K562 (cell line): Measurements from ENCODE around the gene MRPL28. TPM values are rescaled to one million over a fixed set of nuclear protein-coding genes. Genes with fewer than 3 reads are reported as not detected.
A peak's percentile ranks its signal among the peaks of the same experiment; 100 is the strongest.
"Not testable (repeated sequence)": the region's sequence is repeated elsewhere in the genome, so short reads cannot be mapped to it uniquely, and the experiment has no call there.

Source experiments
- ATAC-seq: fragments of 200-7000 bp; cut with Tn5 transposase; 3 replicates; pipeline ENCODE4 v1.9.1; 2020; ENCODE audit warnings: moderate library complexity
- BruUV-seq: library from RNA; stranded (reverse); fragments of 400-500 nt; replicated peaks from 2 replicates; lab custom pipeline; 2021; lab: Mats Ljungman, UMichigan
- CTCF ChIA-PET: fragments of 300-600 bp; formaldehyde crosslinking; extraction: SDS; loops from one replicate; lab custom pipeline; 2021; ENCODE audit warnings: low intra/inter-chr PET ratio; lab: Yijun Ruan, JAX
- POLR2A ChIA-PET: fragments of 300-600, 350-650 bp; sonication (Branson Sonifier 250); formaldehyde crosslinking; extraction: SDS; loops from one replicate; lab custom pipeline; 2021; ENCODE audit warnings: antibody characterized with exemption, inconsistent platforms; lab: Yijun Ruan, JAX
- DNase-seq, 4 experiments: peaks; one replicate each; pipeline versions ENCODE4 v3.0.0 to v3.0.0-alpha.2; 2011 to 2018; ENCODE audit warnings: low spot score in 3 of 4, mixed read lengths in 3 of 4; ENCODE audit errors: extremely low read depth in 1 of 4
- FAIRE-seq: peaks from 2 replicates; lab custom pipeline; 2011; peaks lifted over from hg19 to GRCh38; lab: Jason Lieb, UNC
- H2AFZ ChIP-seq: 2 replicates; pipeline ENCODE4 v1.6.0; 2011; ENCODE audit warnings: low read depth, low read length, control low read depth, inconsistent platforms
- H3K27ac ChIP-seq: fragments of 200-600 bp; 3 replicates; pipeline ENCODE4 v1.8.0; 2011; ENCODE audit warnings: low read depth, mild to moderate bottlenecking, control low read depth, inconsistent platforms, low read length, moderate library complexity, mixed read lengths; ENCODE audit errors: extremely low read depth
- H3K27me3 ChIP-seq, 2 experiments: fragments of 300-600 bp in 1 of 2; 2 replicates in 1 of 2; 3 replicates in 1 of 2; pipeline versions ENCODE4 v1.6.0 to v1.8.0; 2011; ENCODE audit warnings: inconsistent platforms in 2 of 2, low read length in 2 of 2, mild to moderate bottlenecking in 1 of 2, mixed read lengths in 1 of 2, moderate library complexity in 1 of 2; ENCODE audit not compliant: control insufficient read depth in 2 of 2, insufficient read depth in 2 of 2
- H3K36me3 ChIP-seq: fragments of 300-600 bp; 3 replicates; pipeline ENCODE4 v1.8.0; 2011; ENCODE audit warnings: mild to moderate bottlenecking, low read length, inconsistent platforms; ENCODE audit not compliant: control insufficient read depth, insufficient read depth
- H3K4me1 ChIP-seq, 2 experiments: fragments of 200-600 bp in 1 of 2; replicated peaks in 1 of 2; 2 replicates in 1 of 2; 3 replicates in 1 of 2; pipeline versions ENCODE4 v1.5.1 to v1.8.0; 2011; ENCODE audit warnings: inconsistent platforms in 2 of 2, low read length in 2 of 2, mild to moderate bottlenecking in 1 of 2, mixed read lengths in 1 of 2, moderate library complexity in 1 of 2; ENCODE audit not compliant: control insufficient read depth in 2 of 2, insufficient read depth in 2 of 2
- H3K4me2 ChIP-seq: 2 replicates; pipeline ENCODE4 v1.6.1; 2011; ENCODE audit warnings: low read length, control low read depth, inconsistent platforms, mixed read lengths; ENCODE audit not compliant: insufficient read depth
- H3K4me3 ChIP-seq: fragments of 200-600 bp; sonication (generic), shearing (Covaris generic); 2 replicates; pipeline ENCODE4 v1.5.1; 2016; ENCODE audit warnings: control low read depth, inconsistent platforms
- H3K79me2 ChIP-seq: fragments of 200-600 bp; 3 replicates; pipeline ENCODE4 v1.8.0; 2011; ENCODE audit warnings: low read length, inconsistent platforms; ENCODE audit not compliant: control insufficient read depth, insufficient read depth
- H3K9ac ChIP-seq, 2 experiments: 2 replicates each; pipeline versions ENCODE4 v1.6.0 to v1.6.1; 2011; ENCODE audit warnings: low read depth in 2 of 2, low read length in 2 of 2, control low read depth in 1 of 2, inconsistent platforms in 1 of 2, mild to moderate bottlenecking in 1 of 2, mixed read lengths in 1 of 2; ENCODE audit not compliant: insufficient read depth in 1 of 2
- H3K9me1 ChIP-seq: one replicate; pipeline ENCODE4 v1.6.0; 2011; ENCODE audit warnings: inconsistent platforms, mild to moderate bottlenecking, low read length, moderate library complexity; ENCODE audit not compliant: control insufficient read depth, insufficient read depth
- H3K9me3 ChIP-seq: replicated peaks from 2 replicates; pipeline ENCODE4 v1.5.1; 2011; ENCODE audit warnings: low read depth, low read length, inconsistent platforms; ENCODE audit not compliant: control insufficient read depth, insufficient read depth
- H4K20me1 ChIP-seq: replicated peaks from 2 replicates; pipeline ENCODE4 v1.6.1; 2011; ENCODE audit warnings: low read length, inconsistent platforms, mixed read lengths; ENCODE audit not compliant: control insufficient read depth, insufficient read depth
- FIP1L1 ChIP-seq: fragments of 200-400 bp; formaldehyde crosslinking; IDR thresholded peaks from 2 replicates; pipeline ENCODE4 v1.6.1; 2018; ENCODE audit warnings: mild to moderate bottlenecking, low read depth, low read length; ENCODE audit not compliant: poor library complexity, severe bottlenecking
- HNRNPL ChIP-seq: fragments of 200-400 bp; formaldehyde crosslinking; IDR thresholded peaks from 2 replicates; pipeline ENCODE4 v1.6.1; 2017; ENCODE audit warnings: low read depth, mild to moderate bottlenecking, low read length
- KLF16 ChIP-seq: IDR thresholded peaks from 2 replicates; pipeline ENCODE4 v1.6.1; 2016; ENCODE audit warnings: antibody characterized with exemption
- PCBP1 ChIP-seq: fragments of 200-400 bp; formaldehyde crosslinking; IDR thresholded peaks from 2 replicates; pipeline ENCODE4 v1.6.1; 2018; ENCODE audit warnings: mild to moderate bottlenecking, low read depth, low read length; ENCODE audit not compliant: poor library complexity, severe bottlenecking
- RBFOX2 ChIP-seq: fragments of 200-400 bp; formaldehyde crosslinking; IDR thresholded peaks from 2 replicates; pipeline ENCODE4 v1.6.1; 2017; ENCODE audit warnings: low read depth, mild to moderate bottlenecking, low read length, moderate library complexity
- SRSF9 ChIP-seq: fragments of 200-400 bp; formaldehyde crosslinking; IDR thresholded peaks from 2 replicates; pipeline ENCODE4 v1.6.1; 2017; ENCODE audit warnings: low read depth, low read length, borderline replicate concordance
- WGBS: fragments of 100-300 bp; shearing (Covaris generic); methylation state at CpG from one replicate; pipeline ENCODE4 v1.1.6; 2016; ENCODE audit warnings: low coverage, mixed read lengths; ENCODE audit not compliant: insufficient coverage; ENCODE audit errors: missing lambda C conversion rate; 5-methylcytosine and 5-hydroxymethylcytosine counted together
- in situ Hi-C: fragments of 300-500 bp; cut with MboI; formaldehyde crosslinking; loops from 4 replicates; pipeline ENCODE4 v1.15.0; 2018; ENCODE audit warnings: inconsistent platforms, mixed read lengths
- intact Hi-C: fragments of 100-400 bp; cut with micrococcal nuclease; formaldehyde crosslinking; loops from 2 replicates; pipeline ENCODE4 v1.14.2; 2022
- polyA plus RNA-seq, 8 experiments: library from polyadenylated mRNA; depleted of rRNA in 4 of 8; stranded (reverse) in 5 of 8; unstranded in 3 of 8; fragments of >200 nt; fragmentation: Nextera tagmentation in 2 of 8; fragmentation: Illumina TruSeq in 1 of 8; extraction: Ambion mirVana in 2 of 8; extraction: Trizol in 1 of 8; gene quantifications; 2 replicates each; pipeline versions ENCODE4 v1.2.1 to v1.2.3, GENCODE V29; 2011 to 2014; ENCODE audit warnings: inconsistent platforms in 1 of 8, missing spikeins in 1 of 8
- total RNA-seq, 7 experiments: library from RNA; depleted of rRNA in 6 of 7; stranded (reverse); fragments of >200 nt in 6 of 7; fragmentation: Illumina TruSeq in 2 of 7; extraction: Trizol in 2 of 7; gene quantifications; 2 replicates each; pipeline versions ENCODE4 v1.2.1 to v1.2.3, GENCODE V29; 2011 to 2021; ENCODE audit warnings: low replicate concordance in 1 of 7
- TF ChIP-seq, protein P1 (sequence below): fragments of 250-450 bp; sonication (Bioruptor Pico); IDR thresholded peaks from 2 replicates; pipeline ENCODE4 v1.8.0; 2021; ENCODE audit warnings: mild to moderate bottlenecking, moderate library complexity

MRPL28 gene
- total and polyA plus RNA-seq, 9 of the 15 experiments (the other 6 are each of a cell fraction or from before 2014, with no cell fraction given) = 2.5 to 323 (median 175) TPM

DNA sequence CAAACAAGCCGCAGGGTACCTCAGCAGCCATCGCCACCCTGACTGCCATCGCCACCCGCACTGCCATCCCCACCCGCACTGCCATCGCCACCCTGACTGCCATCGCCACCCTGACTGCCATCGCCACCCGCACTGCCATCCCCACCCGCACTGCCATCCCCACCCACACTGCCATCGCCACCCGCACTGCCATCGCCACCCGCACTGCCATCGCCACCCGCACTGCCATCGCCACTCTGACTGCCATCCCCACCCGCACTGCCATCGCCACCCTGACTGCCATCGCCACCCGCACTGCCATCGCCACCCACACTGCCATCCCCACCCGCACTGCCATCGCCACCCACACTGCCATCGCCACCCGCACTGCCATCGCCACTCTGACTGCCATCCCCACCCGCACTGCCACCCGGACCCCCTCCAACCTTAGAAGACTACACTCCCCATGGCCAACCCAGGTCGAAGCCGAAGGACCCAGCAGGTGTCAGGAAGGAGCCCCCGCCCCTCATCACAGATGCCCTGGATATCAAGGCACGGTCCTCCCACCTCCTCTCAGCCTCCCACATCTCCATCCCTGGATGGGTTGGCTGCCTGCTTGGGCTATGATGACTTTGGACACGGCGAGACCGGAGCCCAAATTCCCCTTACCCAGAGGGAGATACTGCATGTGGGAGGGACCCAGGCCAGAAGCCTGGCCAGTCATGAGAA lies 7.9 kb upstream of the MRPL28 start:
- peaks cover 33% of the 10 kb centered on the region for H3K79me2 ChIP-seq
- TF ChIP-seq RBFOX2 = peak; percentile 45
- peak; percentile 85; the same call in 1 of the 2 replicates for TF ChIP-seq HNRNPL
- in situ Hi-C loops, ATAC-seq, H3K4me2 ChIP-seq, FAIRE-seq, H4K20me1 ChIP-seq, BruUV-seq, DNase-seq, CTCF ChIA-PET, POLR2A ChIA-PET, intact Hi-C loops, H3K27me3 ChIP-seq, H2AFZ ChIP-seq, H3K4me3 ChIP-seq, H3K9me1 ChIP-seq, H3K9me3 ChIP-seq, H3K27ac ChIP-seq, H3K9ac ChIP-seq: not testable (repeated sequence)
- H3K36me3 ChIP-seq = peaks cover 42% of the 10 kb centered on the region; the same call in 2 of the 3 replicates
- H3K4me1 ChIP-seq = peaks cover 0 to 60% of the 10 kb centered on the region in 2 experiments; a peak in 3 of 5 replicates
- 89% methylated on average over 27 of the region's 36 CpGs for WGBS

DNA sequence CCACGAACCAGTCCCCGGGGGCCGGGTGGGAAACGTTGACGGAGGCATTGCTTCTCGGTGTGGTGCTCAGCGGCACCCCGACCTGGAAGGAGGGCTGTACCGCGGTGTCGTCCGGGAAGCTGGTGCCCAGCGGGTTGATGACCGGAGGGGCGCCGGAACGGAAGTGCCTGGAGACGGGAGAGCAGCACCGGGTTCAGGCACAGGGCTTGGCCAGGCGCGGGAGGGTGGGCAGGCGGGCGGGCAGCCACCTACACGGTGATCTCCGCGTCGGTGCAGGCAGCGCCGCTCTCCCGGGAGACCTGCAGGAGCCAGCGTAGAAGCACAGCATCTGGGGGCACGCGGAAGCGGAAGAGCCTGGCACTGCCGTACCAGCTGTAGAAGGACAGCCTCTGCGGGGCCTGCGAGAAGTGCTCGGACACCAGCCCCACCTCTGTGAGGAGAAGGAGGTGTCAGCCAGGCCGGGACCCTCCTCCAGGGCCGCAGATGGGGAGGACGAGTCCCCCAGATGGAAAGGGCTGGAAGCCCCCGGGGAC lies 7.1 kb upstream of the MRPL28 start:
- DNase-seq (no peak), FAIRE-seq (no peak), ATAC-seq (no peak)
- Histone ChIP-seq H4K20me1 (no peaks in the 10 kb centered on the region), H3K4me3 (no peak overlapping the region), H3K36me3 (peaks cover 49% of the 10 kb centered on the region; the same call in 2 of the 3 replicates), H3K9ac (no peak overlapping the region; a peak in 1 of 4 replicates), H3K4me2 (no peak overlapping the region), H3K79me2 (peaks cover 33% of the 10 kb centered on the region), H3K9me3 (no peaks in the 10 kb centered on the region), H3K9me1 (no peaks in the 10 kb centered on the region), H3K27ac (no peak overlapping the region), H2AFZ (no peak overlapping the region), H3K4me1 (peaks cover 0 to 55% of the 10 kb centered on the region in 2 experiments; a peak in 3 of 5 replicates), H3K27me3 (no peaks in the 10 kb centered on the region)
- CTCF ChIA-PET = no interaction called here
- no peak for TF ChIP-seq SRSF9
- no peak for TF ChIP-seq KLF16
- TF ChIP-seq FIP1L1 = peak; percentile 29
- TF ChIP-seq, protein P1, sequence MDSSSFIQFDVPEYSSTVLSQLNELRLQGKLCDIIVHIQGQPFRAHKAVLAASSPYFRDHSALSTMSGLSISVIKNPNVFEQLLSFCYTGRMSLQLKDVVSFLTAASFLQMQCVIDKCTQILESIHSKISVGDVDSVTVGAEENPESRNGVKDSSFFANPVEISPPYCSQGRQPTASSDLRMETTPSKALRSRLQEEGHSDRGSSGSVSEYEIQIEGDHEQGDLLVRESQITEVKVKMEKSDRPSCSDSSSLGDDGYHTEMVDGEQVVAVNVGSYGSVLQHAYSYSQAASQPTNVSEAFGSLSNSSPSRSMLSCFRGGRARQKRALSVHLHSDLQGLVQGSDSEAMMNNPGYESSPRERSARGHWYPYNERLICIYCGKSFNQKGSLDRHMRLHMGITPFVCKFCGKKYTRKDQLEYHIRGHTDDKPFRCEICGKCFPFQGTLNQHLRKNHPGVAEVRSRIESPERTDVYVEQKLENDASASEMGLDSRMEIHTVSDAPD (CRISPR knock-in tag) = no peak
- TF ChIP-seq PCBP1 = peak; percentile 20
- no TSS peak for BruUV-seq
- 86% methylated on average over 19 of the region's 42 CpGs for WGBS
- POLR2A ChIA-PET = no interaction called here
- intact Hi-C loops = no loop called here
- in situ Hi-C loops = no loop called here
